ENCODE measurements around the gene TMEM176B. TPM values are rescaled to one million over a fixed set of nuclear protein-coding genes. Genes with fewer than 3 reads are reported as not detected.

TMEM176B gene
- total RNA-seq, 5 donors from 2014 or later (not counting 1 experiment from before 2014, with no cell fraction given) = 0.30 to 0.92 (median 0.63) TPM; not detected in 1

- peaks cover 35 to 59% of the 10 kb centered on the region in 2 donors for H3K27me3 Mint-ChIP-seq
- POLR2A ChIA-PET = no interaction called here
- no peak for DNase-seq
- Histone ChIP-seq H3K36me3 (ENCODE audit: control insufficient read depth in 2 of 2, extremely low read depth in 1 of 2, insufficient read depth in 1 of 2, low read length in 1 of 2) (no peaks in the 10 kb centered on the region), H3K4me3 (ENCODE audit: control insufficient read depth in 1 of 2, extremely low read depth in 1 of 2, low read length in 1 of 2) (no peak overlapping the region), H3K27ac (ENCODE audit: low read length) (no peak overlapping the region), H3K27me3 (replicated peaks in 1 of 2; ENCODE audit: control insufficient read depth in 2 of 2, extremely low read depth in 1 of 2, insufficient read depth in 2 of 2, low read length in 1 of 2) (peaks cover 4 to 62% of the 10 kb centered on the region in 2 experiments), H3K4me1 (ENCODE audit: control insufficient read depth in 1 of 2, extremely low read depth in 1 of 2, insufficient read depth in 2 of 2, low read length in 2 of 2) (peaks cover 2 to 18% of the 10 kb centered on the region in 2 experiments), H3K9me3 (peaks cover 7% of the 10 kb centered on the region)
- H3K27ac Mint-ChIP-seq = no peak overlapping the region
- H3K4me1 Mint-ChIP-seq = peaks cover 8 to 15% (median 13%) of the 10 kb centered on the region in 3 donors
- H3K36me3 Mint-ChIP-seq = no peaks in the 10 kb centered on the region
- no peak for ATAC-seq (replicated peaks in 1 of 4)
- CTCF ChIA-PET = interaction anchor here in 1 of 2 donors (0.6 kb wide), 1 partner anchor 33 kb away, joined by 5 read pairs; no protein-coding TSS in a partner anchor
- peaks cover 0 to 17% (median 12%) of the 10 kb centered on the region in 3 donors for H3K9me3 Mint-ChIP-seq
- peak overlapping the region; percentile 28 to 77 (median 34) for H3K4me3 Mint-ChIP-seq
- WGBS (ENCODE audit: insufficient coverage) = 89% methylated on average over 7 of the region's 12 CpGs
Observed at GRCh38 chr7:150801946-150802771, 2.0 kb upstream of the TMEM176B start.

GRCh38 chr7:150801242-150801945, 1.2 kb upstream of the TMEM176B start:
- Histone ChIP-seq H3K9me3 (peaks cover 7% of the 10 kb centered on the region), H3K36me3 (ENCODE audit: control insufficient read depth in 2 of 2, extremely low read depth in 1 of 2, insufficient read depth in 1 of 2, low read length in 1 of 2) (no peaks in the 10 kb centered on the region), H3K27ac (ENCODE audit: low read length) (no peak overlapping the region), H3K27me3 (replicated peaks in 1 of 2; ENCODE audit: control insufficient read depth in 2 of 2, extremely low read depth in 1 of 2, insufficient read depth in 2 of 2, low read length in 1 of 2) (peaks cover 4 to 63% of the 10 kb centered on the region in 2 experiments), H3K4me1 (ENCODE audit: control insufficient read depth in 1 of 2, extremely low read depth in 1 of 2, insufficient read depth in 2 of 2, low read length in 2 of 2) (peaks cover 2 to 18% of the 10 kb centered on the region in 2 experiments), H3K4me3 (ENCODE audit: control insufficient read depth in 1 of 2, extremely low read depth in 1 of 2, low read length in 1 of 2) (peak overlapping the region; percentile 24 to 57)
- H3K4me1 Mint-ChIP-seq = peaks cover 8 to 15% (median 13%) of the 10 kb centered on the region in 3 donors
- ChIA-PET POLR2A (no interaction called here), CTCF (no interaction called here)
- H3K27me3 Mint-ChIP-seq = peaks cover 38 to 60% of the 10 kb centered on the region in 2 donors
- 41% methylated on average over 18 of the region's 26 CpGs for WGBS (ENCODE audit: insufficient coverage)
- H3K4me3 Mint-ChIP-seq = peak overlapping the region; percentile 57 to 77 (median 65)
- H3K27ac Mint-ChIP-seq = no peak overlapping the region
- no peak for DNase-seq
- peaks cover under 1 to 12% (median 11%) of the 10 kb centered on the region in 3 donors for H3K9me3 Mint-ChIP-seq
- no peak for ATAC-seq (replicated peaks in 1 of 4)
- H3K36me3 Mint-ChIP-seq = no peaks in the 10 kb centered on the region

GRCh38 chr7:150800581-150801241, 547 bp upstream of the TMEM176B start, which contains the start of gene TMEM176A:
TSS of gene TMEM176A (plus strand) at chr7:150800769. CDS start at chr7:150801551, 782 bp downstream.
- Histone ChIP-seq H3K36me3 (ENCODE audit: control insufficient read depth in 2 of 2, extremely low read depth in 1 of 2, insufficient read depth in 1 of 2, low read length in 1 of 2) (no peaks in the 10 kb centered on the region), H3K4me3 (ENCODE audit: control insufficient read depth in 1 of 2, extremely low read depth in 1 of 2, low read length in 1 of 2) (peak within 1 kb of the TSS; percentile 24 to 57), H3K27ac (ENCODE audit: low read length) (no peak within 1 kb of the TSS), H3K9me3 (peaks cover 3% of the 10 kb centered on the region), H3K27me3 (replicated peaks in 1 of 2; ENCODE audit: control insufficient read depth in 2 of 2, extremely low read depth in 1 of 2, insufficient read depth in 2 of 2, low read length in 1 of 2) (peaks cover 4 to 66% of the 10 kb centered on the region in 2 experiments), H3K4me1 (ENCODE audit: control insufficient read depth in 1 of 2, extremely low read depth in 1 of 2, insufficient read depth in 2 of 2, low read length in 2 of 2) (peaks cover 2 to 18% of the 10 kb centered on the region in 2 experiments)
- Mint-ChIP-seq H3K4me3 (peak within 1 kb of the TSS; percentile 57 to 77 (median 65)), H3K4me1 (peaks cover 8 to 15% (median 13%) of the 10 kb centered on the region in 3 donors), H3K36me3 (no peaks in the 10 kb centered on the region), H3K9me3 (peaks cover 7 to 10% (median 8%) of the 10 kb centered on the region in 3 donors), H3K27ac (no peak within 1 kb of the TSS), H3K27me3 (peaks cover 38 to 58% of the 10 kb centered on the region in 2 donors)
- POLR2A ChIA-PET = no interaction called here
- CTCF ChIA-PET = no interaction called here
- DNase-seq (peak in 10 of 35 experiments; percentile 8 to 24 (median 15)), ATAC-seq (replicated peaks in 1 of 4) (peak; percentile 61 to 74 (median 68))
- WGBS (ENCODE audit: insufficient coverage) = 2% methylated on average over 47 of the region's 54 CpGs

GRCh38 chr7:150799156-150799555, 1.0 kb downstream of the TMEM176B start:
- Histone ChIP-seq H3K36me3 (ENCODE audit: control insufficient read depth in 2 of 2, extremely low read depth in 1 of 2, insufficient read depth in 1 of 2, low read length in 1 of 2) (no peaks in the 10 kb centered on the region), H3K27ac (ENCODE audit: low read length) (no peak overlapping the region), H3K27me3 (replicated peaks in 1 of 2; ENCODE audit: control insufficient read depth in 2 of 2, extremely low read depth in 1 of 2, insufficient read depth in 2 of 2, low read length in 1 of 2) (peaks cover 4 to 67% of the 10 kb centered on the region in 2 experiments), H3K4me1 (ENCODE audit: control insufficient read depth in 1 of 2, extremely low read depth in 1 of 2, insufficient read depth in 2 of 2, low read length in 2 of 2) (peaks cover 2 to 18% of the 10 kb centered on the region in 2 experiments), H3K9me3 (no peaks in the 10 kb centered on the region), H3K4me3 (ENCODE audit: control insufficient read depth in 1 of 2, extremely low read depth in 1 of 2, low read length in 1 of 2) (no peak overlapping the region)
- Mint-ChIP-seq H3K4me3 (peak overlapping the region; percentile 49 to 70 (median 53)), H3K4me1 (peaks cover 8 to 15% (median 13%) of the 10 kb centered on the region in 3 donors), H3K9me3 (peaks cover 4 to 9% (median 5%) of the 10 kb centered on the region in 3 donors), H3K36me3 (no peaks in the 10 kb centered on the region), H3K27me3 (peaks cover 30 to 44% of the 10 kb centered on the region in 2 donors), H3K27ac (no peak overlapping the region)
- ChIA-PET CTCF (interaction anchor here in 1 of 2 donors (0.5 kb wide), 1 partner anchor 473 kb away, joined by 6 read pairs; no protein-coding TSS in a partner anchor), POLR2A (no interaction called here)
- DNase-seq = no peak
- 38% methylated on average over 1 of the region's 3 CpGs for WGBS (ENCODE audit: insufficient coverage)
- ATAC-seq (replicated peaks in 1 of 4) = no peak

GRCh38 chr7:150797661-150798060, 2.5 kb downstream of the TMEM176B start:
- Histone ChIP-seq H3K4me1 (ENCODE audit: control insufficient read depth in 1 of 2, extremely low read depth in 1 of 2, insufficient read depth in 2 of 2, low read length in 2 of 2) (peaks cover 2 to 18% of the 10 kb centered on the region in 2 experiments), H3K36me3 (ENCODE audit: control insufficient read depth in 2 of 2, extremely low read depth in 1 of 2, insufficient read depth in 1 of 2, low read length in 1 of 2) (no peaks in the 10 kb centered on the region), H3K9me3 (no peaks in the 10 kb centered on the region), H3K4me3 (ENCODE audit: control insufficient read depth in 1 of 2, extremely low read depth in 1 of 2, low read length in 1 of 2) (no peak overlapping the region), H3K27me3 (replicated peaks in 1 of 2; ENCODE audit: control insufficient read depth in 2 of 2, extremely low read depth in 1 of 2, insufficient read depth in 2 of 2, low read length in 1 of 2) (peaks cover 4 to 61% of the 10 kb centered on the region in 2 experiments), H3K27ac (ENCODE audit: low read length) (no peak overlapping the region)
- ATAC-seq (replicated peaks in 1 of 4) (no peak), DNase-seq (no peak)
- Mint-ChIP-seq H3K4me3 (no peak overlapping the region), H3K36me3 (no peaks in the 10 kb centered on the region), H3K27me3 (peaks cover 30 to 43% of the 10 kb centered on the region in 2 donors), H3K27ac (no peak overlapping the region), H3K4me1 (peaks cover 8 to 15% (median 13%) of the 10 kb centered on the region in 3 donors), H3K9me3 (peaks cover 4 to 9% (median 5%) of the 10 kb centered on the region in 3 donors)
- ChIA-PET CTCF (no interaction called here), POLR2A (no interaction called here)
- no CpG with 5 or more reads among the region's 4 CpGs for WGBS (ENCODE audit: insufficient coverage)
